COR-L47 (cell line): ENCODE results near the gene SUMO2.
"Not testable (repeated sequence)": the region's sequence is repeated elsewhere in the genome, so short reads cannot be mapped to it uniquely, and the experiment has no call there.

Source experiments
- DNase-seq: peaks from one replicate; lab custom pipeline; 2025; lab: John Stamatoyannopoulos, UW

Gene SUMO2

DNA sequence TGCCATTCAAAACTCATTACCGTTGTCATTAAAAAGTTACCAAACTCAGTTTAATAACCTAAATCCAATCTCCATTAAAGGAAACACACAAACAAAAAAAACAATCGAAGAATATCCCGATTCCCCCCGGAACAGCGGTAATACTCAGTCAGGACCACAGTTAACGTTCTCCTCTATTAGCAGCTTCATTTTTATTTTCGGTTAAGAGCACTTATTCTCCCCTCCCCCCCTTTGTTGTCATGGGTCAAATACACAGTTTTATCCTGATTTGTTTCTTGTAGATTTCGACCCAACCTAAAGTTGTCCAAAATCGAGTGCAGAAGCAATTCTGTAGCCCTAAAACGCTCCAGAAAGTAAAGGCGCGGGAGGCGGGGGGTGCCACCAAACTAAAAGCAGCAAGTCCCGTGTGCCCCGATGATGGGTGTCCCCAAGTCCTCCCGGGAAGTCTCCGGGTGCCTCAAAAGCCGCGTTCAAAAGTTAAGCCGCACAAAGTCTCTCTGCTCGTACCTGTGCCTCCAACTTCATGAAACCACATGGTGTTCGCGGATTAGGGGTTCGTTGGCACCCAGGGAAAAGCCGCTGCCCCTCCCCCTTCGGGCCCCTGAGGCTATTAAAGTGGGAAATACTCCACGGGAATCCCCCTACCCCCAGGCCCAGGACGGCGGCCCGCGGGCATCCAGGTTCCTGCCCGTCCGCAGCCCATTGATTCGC, 996 bp downstream of the SUMO2 start:
- no peak for DNase-seq

DNA sequence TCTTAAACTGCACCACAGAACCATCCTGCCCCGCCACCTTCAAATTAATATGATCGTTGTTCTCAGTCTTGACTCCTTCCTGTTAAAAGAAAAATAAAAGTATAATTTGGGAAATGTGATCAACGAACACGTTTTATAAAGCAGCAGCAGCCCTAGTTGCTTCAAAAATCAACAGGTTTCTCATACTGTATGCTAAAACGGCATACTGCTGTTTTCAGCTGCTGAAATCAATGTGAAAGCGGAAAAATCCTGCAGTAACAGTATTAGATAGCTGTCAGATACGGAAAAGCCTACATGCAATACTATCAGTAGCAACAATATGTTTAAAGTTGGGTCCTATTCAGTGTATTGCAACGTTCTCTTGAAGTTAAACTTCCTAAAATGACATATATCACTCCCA, 1.6 kb downstream of the SUMO2 start:
- DNase-seq, result no peak

DNA sequence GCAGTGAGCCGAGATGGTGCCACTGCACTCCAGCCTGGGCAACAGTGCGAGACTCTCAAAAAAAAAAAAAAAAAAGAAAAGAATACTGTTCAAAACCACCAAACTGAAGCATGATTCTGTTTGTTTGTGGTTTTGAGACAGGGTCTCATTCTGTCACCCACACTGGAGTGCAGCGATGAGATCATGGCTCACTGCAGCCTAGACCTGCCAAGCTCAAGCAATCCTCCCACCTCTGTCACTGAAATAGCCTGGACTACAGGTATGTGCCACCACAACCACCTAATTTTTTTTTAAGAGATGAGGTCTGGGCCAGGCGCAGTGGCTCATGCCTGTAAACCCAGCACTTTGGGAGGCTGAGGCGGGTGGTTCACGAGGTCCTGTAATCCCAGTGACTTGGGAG, 4.3 kb downstream of the SUMO2 start:
- no peak for DNase-seq

DNA sequence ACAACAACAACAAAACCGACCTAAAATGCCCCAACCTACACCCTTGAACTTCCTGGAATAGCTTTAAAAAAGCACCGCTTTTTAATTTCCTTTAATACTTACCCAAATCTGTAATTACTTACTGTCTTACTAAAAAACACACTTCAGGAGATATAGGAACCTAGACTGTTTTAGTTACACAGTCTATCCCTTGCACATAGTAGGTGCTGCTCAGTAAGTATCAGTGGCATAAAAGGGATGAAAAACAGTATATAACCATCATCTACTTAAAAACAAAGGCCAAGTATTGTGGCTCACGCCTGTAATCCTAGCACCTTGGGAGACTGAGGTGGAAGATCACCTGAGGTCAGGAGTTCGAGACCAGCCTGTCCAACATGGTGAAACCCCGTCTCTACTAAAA, 6.1 kb downstream of the SUMO2 start:
- no peak for DNase-seq

DNA sequence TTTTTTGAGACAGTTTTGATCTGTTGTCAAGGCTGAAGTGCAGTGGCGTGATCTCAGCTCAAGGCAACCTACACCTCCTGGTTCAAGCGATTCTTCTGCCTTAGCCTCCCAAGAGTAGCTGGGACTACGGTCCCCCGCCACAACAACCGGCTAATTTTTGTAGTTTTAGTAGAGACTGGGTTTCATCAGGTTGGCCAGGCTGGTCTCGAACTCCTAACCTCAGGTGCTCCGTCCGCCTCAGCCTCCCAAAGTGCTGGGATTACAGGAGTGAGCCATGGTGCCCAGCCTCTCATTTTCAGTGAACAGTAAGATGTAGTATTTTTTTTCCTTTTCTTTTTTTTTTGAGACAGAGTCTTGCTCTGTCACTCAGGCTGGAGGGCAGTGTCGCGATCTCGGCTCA, 7.8 kb downstream of the SUMO2 start:
- no peak for DNase-seq

DNA sequence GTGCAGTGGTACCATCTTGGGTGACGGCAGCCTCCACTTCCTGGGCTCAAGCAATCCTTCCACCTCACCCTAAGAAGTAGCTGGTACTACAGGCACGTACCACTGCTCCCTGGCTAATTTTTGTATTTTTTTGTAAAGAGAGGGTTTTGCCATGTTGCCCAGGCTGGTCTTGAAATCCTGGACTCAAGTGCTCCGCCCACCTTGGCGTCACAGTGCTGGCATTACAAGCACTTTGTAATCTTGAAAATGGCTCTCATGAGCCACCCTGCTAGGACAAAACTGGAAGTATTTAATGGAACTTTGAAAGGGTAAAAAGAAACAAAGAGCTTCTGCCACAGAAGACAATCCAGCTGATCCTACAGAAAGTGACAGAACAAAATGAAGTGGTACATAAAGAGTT, 9.2 kb downstream of the SUMO2 start:
- no peak for DNase-seq

DNA sequence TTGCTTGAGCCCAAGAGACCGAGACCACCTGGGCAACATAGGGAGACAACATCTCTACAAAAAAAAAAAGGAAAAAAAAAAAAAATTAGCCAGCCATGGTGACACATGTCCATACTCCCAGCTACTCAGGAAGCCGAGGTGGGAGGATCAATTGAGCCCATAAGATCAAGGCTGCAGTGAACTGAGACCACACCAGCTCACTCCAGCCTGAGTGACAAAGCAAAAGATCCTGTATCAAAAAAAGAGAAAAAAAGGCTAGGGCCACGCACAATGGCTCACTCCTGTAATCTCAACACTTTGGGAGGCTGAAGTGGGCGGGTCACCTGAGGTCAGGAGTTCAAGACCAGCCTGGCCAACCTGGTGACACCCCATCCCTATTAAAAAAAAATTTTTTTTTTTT, 13.8 kb downstream of the SUMO2 start:
- no peak for DNase-seq

DNA sequence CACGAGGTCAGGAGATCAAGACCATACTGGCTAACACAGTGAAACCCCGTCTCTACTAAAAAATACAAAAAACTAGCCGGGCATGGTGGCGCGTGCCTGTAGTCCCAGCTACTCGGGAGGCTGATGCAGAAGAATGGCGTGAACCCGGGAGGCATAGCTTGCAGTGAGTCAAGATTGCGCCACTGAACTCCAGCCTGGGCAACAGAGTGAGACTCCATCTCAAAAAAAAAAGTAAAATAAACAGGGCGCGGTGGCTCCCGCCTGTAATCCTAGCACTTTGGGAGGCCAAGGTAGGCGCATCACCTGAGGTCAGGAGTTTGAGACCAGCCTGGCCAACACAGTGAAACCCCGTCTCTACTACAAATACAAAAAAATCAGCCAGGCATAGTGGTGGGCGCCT, 18.2 kb downstream of the SUMO2 start:
- not testable (repeated sequence) for DNase-seq

DNA sequence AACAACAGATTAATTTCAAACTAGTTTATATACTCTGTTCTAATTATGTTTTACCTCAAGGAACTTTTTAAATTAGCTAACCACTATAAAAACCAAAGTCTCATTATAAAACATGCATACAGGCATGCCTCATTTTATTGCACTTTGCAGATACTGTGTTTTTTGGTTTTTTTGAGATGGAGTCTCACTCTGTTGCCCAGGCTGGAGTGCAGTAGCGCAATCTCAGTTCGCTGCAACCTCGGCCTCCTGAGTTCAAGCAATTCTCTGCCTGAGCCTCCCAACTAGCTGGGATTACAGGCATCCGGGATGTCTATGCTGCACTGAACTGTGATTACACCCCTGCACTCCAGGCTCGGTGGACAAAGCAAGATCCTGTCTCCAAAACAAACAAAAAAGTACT, 19.7 kb downstream of the SUMO2 start:
- DNase-seq, result no peak

DNA sequence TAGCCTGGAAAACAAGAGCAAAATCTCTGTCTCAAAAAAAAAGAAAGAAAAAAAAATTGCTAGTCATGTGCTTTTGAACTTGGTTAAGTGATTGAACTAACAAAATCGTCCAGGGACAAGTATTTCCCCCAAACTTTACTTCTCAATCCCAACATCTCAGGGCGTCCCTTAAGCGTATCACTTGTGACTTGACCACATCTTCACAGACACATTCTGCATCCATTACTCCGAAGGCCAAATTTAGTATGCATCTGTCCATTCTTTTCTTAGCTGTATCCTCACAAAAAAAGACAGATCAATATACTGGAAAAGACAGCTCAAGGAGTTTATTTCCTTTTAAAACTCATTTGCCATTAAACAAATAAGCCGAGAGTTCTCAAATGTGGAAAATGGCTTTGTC, 22.5 kb downstream of the SUMO2 start:
- no peak for DNase-seq

DNA sequence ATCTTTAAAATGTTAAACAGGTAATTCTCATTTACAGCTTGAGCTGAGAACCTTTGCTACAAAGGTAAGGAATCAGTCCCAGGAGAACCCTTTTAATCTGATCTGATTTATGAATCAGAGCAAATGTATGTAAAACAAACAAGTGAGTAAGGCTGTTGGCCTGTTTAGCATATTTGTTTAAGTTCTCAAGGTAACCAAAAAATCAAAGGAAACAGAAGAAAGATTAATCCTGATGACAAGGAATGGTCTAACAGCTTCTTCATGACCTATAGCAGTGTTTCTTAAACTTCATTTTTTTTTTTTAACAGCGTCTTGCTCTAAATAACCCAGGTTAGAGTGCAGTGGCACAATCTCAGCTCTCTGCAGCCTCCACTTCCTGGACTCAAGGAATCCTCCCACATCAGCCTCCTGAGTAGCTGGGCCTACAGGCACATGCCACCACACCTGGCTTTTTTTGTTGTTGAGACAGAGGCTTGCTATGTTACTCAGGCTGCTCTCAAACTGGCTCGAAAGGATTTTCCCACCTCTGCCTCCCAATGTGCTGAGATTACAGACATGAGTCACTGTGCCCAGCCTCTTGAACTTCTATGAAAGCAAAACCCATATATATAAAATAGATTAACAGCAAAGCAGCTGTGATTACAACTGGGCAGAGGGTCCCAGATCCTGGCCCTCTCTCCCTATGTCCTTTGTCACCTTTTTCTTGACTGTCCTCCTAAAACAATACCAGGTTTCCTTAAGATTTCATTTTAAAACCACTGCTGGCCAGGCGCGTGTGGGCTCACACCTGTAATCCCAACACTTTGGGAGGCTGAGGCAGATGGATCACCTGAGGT, 23.3 kb downstream of the SUMO2 start:
- DNase-seq, result no peak

DNA sequence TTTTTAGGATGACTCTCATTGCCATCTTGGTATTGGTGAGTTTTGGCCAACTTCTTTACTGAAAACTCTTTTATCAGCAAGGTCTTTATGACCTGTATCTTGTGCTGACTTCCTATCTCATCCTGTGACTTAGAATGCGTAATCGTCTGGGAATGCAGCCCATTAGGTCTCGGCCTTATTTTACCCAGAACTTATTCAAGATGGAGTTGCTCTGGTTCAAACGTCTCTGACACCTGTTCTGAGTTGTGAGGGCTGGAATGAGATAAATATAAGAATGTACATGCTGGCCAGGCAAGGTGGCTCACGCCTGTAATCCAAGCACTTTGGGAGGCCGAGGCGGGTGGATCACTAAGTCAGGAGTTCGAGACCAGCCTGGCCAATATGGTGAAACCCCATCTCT, 24.3 kb downstream of the SUMO2 start:
- not testable (repeated sequence) for DNase-seq

DNA sequence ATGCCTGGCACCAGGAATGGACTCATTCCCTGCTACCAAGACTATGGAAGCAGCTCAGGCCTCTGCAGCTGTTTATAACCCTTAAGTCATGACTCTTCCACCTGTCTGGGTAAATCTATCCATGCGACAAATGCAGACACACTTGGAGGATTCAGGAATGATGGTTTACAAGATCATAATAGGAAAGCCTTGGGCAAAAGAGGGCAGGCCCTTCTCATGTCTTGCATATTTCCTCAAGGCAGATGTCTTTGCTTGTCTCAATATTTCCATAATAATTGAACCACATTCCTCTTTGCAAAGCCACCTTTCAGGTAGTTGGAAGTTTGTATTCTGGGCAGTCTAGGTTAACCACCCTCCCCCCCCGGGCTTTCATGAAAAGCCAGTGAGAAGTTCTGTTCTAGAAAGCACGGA, 27.6 kb downstream of the SUMO2 start:
- DNase-seq, result no peak

DNA sequence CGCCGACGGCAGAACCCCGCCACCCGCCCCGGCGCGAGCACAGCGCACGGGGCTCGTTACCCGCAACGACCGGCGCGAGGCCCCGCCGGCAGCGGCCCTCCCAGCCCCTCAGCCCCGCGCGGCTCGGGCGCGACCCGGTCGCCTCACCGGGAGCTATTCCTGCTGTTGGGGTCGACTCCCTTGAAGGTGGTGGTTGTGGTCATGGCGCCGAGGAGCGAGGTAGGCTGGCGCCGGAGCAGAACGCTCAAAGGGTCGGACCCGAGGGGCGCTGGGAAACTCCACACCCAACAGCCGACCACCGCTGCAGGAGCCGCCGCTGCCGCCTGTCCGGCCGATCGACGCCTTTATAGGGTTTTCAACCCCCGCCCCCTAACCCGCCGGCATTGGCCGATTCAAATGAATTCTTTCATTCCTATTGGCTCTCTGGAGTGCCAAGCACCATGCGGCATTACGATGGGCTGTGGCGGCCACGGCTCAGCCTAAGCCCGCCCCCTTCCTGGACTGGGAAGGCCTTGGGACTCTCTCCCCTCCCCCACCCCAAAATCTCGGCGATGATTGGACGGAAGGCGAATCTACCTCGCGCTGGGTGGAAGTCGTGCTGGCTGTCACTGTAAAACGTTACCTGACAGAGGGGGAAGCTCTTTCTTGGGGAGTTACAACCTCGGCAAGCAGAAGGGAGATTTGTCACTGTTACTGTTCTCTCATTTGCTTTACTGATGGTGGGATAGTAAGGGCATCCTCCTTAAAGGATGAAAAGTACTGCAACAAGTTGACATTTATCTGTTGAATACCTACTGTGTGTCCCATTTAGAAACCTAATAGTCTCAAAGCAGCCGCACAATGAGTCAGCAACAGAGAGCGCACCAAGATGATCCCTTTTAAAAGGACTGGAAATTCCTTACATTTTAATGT, 28.3 kb downstream of the SUMO2 start, which contains the start of gene JPT1:
TSS of gene JPT1 (minus strand) at position 318 of the 912 bp plus-strand sequence. CDS start at position 203, 115 bp downstream.
- peak; percentile 99 for DNase-seq

DNA sequence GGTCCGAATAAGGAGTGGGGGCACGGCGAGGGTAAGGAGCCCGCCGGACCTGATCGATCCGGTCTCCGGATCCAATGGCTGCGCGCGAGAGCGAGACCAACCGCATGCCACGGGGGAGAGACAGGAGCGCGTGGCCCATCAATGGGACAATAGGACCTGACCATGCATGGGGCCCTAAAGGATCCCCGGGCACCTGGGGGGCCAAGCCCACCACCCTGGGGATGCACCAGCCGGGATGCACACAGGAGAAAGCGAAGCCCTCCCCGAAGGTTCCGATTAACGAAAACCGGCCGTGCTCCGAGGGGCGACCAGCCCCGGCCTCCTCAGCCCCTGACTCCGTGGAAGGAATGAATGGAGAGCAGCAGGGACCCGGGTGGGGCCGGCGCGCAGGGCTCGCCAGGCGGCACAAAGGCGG, 29.0 kb downstream of the SUMO2 start:
- DNase-seq, result peak; percentile 48

DNA sequence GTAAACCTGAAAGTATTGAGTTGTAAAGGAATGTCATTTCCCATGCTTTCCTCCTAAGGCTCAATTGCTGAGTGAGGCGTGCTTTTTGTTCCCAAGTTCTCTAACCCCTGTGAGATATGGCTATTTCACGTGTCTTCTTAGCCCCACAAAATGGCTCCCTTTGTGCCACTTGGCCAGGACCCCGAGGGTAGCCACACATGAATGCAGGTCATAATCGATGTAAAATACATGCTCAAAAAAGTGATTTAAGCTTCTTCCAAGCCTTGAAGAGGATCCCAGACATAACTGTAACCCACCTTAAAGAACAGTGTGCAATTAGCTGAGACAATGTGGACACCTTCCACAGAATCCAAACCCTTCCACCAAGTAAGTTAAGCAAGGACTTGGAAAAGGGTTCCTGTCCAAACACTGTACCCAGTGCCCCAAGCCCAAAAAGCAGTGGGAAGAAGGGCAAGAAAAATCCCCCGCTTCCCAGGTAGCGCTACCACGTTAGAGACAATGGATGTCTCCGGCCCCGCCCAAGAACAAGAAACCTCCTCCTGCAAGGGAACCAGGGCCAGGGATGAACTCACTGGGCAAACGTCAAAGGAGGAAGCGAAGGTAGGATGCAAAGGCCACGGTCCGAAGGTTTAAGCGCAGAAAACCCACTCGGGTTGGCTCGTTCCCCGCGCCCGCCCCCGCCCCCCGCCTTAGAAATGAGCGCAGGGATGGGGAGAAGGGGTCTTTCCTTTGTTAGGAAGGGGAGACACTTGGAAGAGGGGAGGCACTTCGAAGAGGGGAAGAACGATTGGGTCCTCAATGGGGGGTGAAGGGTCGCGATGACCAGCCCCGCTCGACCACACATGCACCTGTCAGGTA, 29.6 kb downstream of the SUMO2 start:
- peak; percentile 44 for DNase-seq

DNA sequence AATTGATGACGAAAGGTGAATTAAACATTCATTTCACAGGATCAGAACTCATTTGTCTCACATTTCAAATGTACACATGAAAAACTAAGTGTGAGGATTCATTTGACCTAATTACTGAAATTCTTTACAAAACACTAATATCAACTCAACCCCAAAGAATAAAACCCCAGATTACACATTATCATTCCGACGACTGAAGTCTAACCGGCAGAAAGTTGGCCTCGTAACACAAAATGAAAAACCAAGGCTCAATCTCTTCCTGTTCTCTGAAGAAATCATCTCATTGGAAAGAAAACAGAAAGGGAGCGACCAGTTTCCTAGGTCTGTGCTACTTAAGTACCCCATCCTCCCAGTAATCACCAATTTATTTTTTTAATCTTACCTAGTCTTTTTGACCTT, 30.2 kb downstream of the SUMO2 start:
- DNase-seq, result no peak

DNA sequence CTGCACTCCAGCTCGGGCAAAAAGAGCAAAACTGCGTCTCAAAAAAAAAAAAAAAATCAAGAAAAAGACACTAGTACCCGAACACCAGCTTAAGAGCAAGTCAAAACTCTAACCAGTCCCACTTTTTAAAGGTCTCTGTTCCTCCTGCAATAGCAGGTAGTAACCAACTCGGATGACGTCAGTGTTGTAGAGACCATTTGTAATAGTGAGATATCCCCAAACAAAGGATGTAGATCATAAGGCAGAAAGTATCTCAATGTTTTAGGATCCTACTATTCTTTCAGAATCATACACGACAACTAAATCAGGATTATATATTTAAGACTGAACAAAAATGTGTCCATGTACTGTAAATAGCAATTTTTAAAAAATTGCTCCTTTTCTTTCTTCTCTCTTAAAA, 30.8 kb downstream of the SUMO2 start:
- peak; percentile 51 for DNase-seq

DNA sequence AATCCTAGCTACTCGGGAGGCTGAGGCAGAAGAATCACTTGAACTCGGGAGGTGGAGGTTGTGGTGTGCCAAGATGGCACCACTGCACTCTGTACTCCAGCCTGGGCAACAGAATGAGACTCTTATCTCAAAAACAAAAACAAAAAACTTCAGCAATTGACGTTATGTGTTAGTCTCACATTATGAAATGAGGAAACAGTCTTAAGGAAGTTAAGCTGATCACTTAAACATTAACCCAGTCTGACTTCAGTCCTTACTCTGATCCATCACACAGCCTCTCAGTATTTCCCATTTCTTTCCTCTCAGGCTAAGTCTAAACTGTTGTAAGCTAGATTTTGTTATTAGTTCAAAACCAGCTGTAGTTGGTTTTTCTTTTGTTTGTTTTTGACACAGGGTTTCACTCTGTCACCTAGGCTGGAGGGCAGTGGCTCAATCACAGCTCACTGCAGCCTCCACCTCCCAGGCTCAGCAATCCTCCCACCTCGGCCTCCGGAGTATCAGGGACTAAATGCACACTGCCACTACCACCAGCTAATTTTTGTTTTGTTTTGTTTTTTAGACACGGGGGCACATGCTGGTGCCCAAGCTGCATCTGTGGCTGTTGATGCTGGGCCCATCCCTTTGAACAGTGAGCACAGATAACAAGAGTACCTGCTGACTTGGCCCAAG, 34.7 kb downstream of the SUMO2 start:
- no peak for DNase-seq

DNA sequence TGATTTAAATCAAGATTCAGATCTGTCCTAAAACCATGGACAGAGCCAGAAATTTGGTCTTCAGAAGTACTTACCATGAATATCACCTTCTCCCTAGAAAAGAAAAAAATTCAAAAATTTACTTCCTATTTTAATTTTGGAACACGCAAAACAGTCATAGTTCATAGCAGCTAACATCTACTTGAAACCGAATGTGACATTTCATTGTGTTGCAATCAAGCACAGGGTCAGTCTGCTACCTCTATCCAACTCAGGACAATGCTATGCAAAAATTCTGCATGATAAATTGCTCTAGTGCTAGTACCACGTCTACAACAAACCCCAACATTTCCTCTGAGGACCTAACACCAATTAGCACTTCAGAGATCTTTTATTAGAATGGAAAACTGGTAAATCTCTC, 36.2 kb downstream of the SUMO2 start:
- no peak for DNase-seq
